ENCODE results near the gene ZC3H11A.

ZC3H11A gene

GRCh38 chr1:203796236-203796605, 798 bp downstream of the ZC3H11A start:
- no peak for TF ChIP-seq CTCF (IDR thresholded peaks at IDR 0.05; ENCODE audit: low read depth, low read length, missing control alignments)
- in situ Hi-C loops (cut with HindIII; ENCODE audit: low sequenced_read_pairs), result loop anchor here (5.0 kb wide), 1 partner anchor 69 kb away; no protein-coding TSS in a partner anchor
- no peak for DNase-seq (ENCODE audit: low read depth)
- H3K4me3 ChIP-seq (ENCODE audit: low read depth, low read length), result peak overlapping the region; percentile 58

- DNase-seq (ENCODE audit: low read depth), result no peak
- TF ChIP-seq CTCF (IDR thresholded peaks at IDR 0.05; ENCODE audit: low read depth, low read length, missing control alignments), result no peak
- peak overlapping the region; percentile 58 for H3K4me3 ChIP-seq (ENCODE audit: low read depth, low read length)
- in situ Hi-C loops (cut with HindIII; ENCODE audit: low sequenced_read_pairs), result loop anchor here (5.0 kb wide), 1 partner anchor 70 kb away; no protein-coding TSS in a partner anchor
Observed at GRCh38 chr1:203797216-203797615, 1.8 kb downstream of the ZC3H11A start.

GRCh38 chr1:203797948-203798655, 2.7 kb downstream of the ZC3H11A start:
- no peak for DNase-seq (ENCODE audit: low read depth)
- no peak overlapping the region for H3K4me3 ChIP-seq (ENCODE audit: low read depth, low read length)
- in situ Hi-C loops (cut with HindIII; ENCODE audit: low sequenced_read_pairs), result loop anchor here (5.0 kb wide), 1 partner anchor 71 kb away; no protein-coding TSS in a partner anchor
- no peak for TF ChIP-seq CTCF (IDR thresholded peaks at IDR 0.05; ENCODE audit: low read depth, low read length, missing control alignments)

- no peak overlapping the region for H3K4me3 ChIP-seq (ENCODE audit: low read depth, low read length)
- TF ChIP-seq CTCF (IDR thresholded peaks at IDR 0.05; ENCODE audit: low read depth, low read length, missing control alignments), result no peak
- in situ Hi-C loops (cut with HindIII; ENCODE audit: low sequenced_read_pairs), result loop anchor here (5.0 kb wide), 1 partner anchor 72 kb away; no protein-coding TSS in a partner anchor
- DNase-seq (ENCODE audit: low read depth), result no peak
Observed at GRCh38 chr1:203799157-203799556, 3.7 kb downstream of the ZC3H11A start.

- no peak for DNase-seq (ENCODE audit: low read depth)
- no peak for TF ChIP-seq CTCF (IDR thresholded peaks at IDR 0.05; ENCODE audit: low read depth, low read length, missing control alignments)
- in situ Hi-C loops (cut with HindIII; ENCODE audit: low sequenced_read_pairs), result loop anchor here (5.0 kb wide), 1 partner anchor 73 kb away; no protein-coding TSS in a partner anchor
- H3K4me3 ChIP-seq (ENCODE audit: low read depth, low read length), result no peak overlapping the region
Observed at GRCh38 chr1:203799971-203800370, 4.5 kb downstream of the ZC3H11A start.

GRCh38 chr1:203805689-203806088, 10.3 kb downstream of the ZC3H11A start:
- in situ Hi-C loops (cut with HindIII; ENCODE audit: low sequenced_read_pairs), result no loop called here
- DNase-seq (ENCODE audit: low read depth), result no peak
- no peak for TF ChIP-seq CTCF (IDR thresholded peaks at IDR 0.05; ENCODE audit: low read depth, low read length, missing control alignments)
- no peak overlapping the region for H3K4me3 ChIP-seq (ENCODE audit: low read depth, low read length)
